Measurements from ENCODE around the gene DEFB132.
A peak's percentile ranks its signal among the peaks of the same experiment; 100 is the strongest.

DEFB132 gene, protein sequence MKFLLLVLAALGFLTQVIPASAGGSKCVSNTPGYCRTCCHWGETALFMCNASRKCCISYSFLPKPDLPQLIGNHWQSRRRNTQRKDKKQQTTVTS

DNA sequence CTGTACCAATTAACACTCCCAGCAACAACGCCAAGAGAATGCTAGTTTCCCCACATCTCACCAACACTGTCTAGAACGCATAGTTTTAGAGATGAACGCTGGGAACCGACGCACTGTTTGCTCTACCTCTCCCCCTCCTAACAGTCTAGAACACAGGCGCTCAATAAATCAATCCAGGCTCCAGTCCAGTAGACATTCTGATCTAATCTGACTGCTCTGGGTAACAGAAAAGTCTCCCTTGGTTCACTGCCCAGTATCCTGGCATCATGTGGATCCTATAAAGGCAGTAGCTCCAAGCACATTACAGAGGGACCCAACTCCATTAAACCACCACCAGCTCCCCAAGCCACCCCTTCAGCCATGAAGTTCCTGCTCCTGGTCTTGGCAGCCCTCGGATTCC is at the start of gene DEFB132:
TSS of gene DEFB132 (plus strand) at position 306 of the 400 bp plus-strand sequence. CDS start at position 361, 55 bp downstream.
- TF ChIP-seq, protein P1, sequence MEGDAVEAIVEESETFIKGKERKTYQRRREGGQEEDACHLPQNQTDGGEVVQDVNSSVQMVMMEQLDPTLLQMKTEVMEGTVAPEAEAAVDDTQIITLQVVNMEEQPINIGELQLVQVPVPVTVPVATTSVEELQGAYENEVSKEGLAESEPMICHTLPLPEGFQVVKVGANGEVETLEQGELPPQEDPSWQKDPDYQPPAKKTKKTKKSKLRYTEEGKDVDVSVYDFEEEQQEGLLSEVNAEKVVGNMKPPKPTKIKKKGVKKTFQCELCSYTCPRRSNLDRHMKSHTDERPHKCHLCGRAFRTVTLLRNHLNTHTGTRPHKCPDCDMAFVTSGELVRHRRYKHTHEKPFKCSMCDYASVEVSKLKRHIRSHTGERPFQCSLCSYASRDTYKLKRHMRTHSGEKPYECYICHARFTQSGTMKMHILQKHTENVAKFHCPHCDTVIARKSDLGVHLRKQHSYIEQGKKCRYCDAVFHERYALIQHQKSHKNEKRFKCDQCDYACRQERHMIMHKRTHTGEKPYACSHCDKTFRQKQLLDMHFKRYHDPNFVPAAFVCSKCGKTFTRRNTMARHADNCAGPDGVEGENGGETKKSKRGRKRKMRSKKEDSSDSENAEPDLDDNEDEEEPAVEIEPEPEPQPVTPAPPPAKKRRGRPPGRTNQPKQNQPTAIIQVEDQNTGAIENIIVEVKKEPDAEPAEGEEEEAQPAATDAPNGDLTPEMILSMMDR (IDR thresholded peaks at IDR 0.05; ENCODE audit: control insufficient read depth, extremely low read depth, insufficient read depth) = no peak
- DNase-seq (ENCODE audit: low read depth) = peak; percentile 97
- H3K4me3 ChIP-seq (ENCODE audit: low read depth, low read length) = 0 out of 2 replicates have a peak within 1 kb of the TSS, but pooled peaks have one; percentile 1

DNA sequence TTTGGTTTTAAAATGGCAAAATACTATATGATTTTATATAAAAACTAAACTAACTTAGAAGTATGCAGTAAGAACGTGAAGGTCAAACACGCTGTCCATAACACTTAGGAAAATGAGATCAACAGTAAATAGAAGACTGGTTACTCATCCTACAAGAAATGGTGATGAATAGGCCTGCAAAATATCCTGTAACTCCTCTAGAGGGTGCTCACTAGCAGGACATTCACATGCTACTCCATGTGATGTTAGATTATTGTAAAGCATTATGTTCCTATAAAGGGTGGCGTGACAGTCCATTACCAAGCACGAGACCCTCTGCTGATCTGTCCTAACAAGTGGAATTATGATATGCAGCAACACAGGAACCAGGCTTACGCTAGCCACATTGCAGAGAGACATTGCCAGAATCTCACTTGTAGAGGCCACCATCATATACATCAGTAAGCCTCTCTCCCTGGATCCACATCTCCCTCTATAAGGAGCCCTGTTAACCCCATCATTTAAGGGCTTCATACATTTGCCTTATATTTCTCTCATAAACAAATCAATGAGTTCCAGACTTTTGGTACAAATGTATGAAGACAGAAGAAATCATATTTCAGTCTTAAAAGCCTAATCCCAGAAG is 48.5 kb upstream of the DEFB132 start:
- peak; percentile 63 for DNase-seq (ENCODE audit: low read depth)
- TF ChIP-seq, protein P1 (IDR thresholded peaks at IDR 0.05; ENCODE audit: control insufficient read depth, extremely low read depth, insufficient read depth) = peak; percentile 64
- H3K4me3 ChIP-seq (ENCODE audit: low read depth, low read length) = no peak overlapping the region

DNA sequence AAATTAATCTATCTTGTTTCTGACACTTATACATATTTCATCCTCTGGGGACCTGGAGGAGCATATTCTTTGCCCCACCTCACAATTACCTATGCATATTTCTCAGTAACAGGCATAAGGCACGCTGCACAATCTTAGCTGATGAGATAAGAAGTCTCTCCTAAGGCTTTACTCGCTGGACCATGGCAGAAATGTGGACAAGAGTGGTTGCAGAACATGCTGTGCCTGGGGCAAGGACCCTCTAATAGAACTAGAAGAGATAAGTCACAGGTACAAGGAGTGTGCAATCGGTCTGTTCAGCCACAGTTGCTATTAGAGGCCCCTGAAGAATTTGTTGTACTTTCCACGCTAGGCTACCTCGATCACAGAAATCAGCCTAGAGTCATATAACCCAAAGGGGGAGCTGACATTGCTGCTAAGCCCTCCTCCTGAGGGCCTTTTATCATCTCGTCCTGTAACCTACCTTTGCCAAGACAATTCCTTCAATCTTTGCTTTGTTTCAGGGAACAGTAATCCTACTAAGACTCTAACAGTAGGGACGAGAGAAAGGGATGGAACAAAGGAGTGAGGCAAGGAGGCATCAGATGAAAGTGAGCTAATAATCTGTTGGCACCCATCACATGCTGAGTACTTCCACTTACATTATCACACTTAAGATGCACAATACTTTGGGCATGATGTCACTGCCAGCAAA is 46.6 kb upstream of the DEFB132 start:
- TF ChIP-seq, protein P1 (IDR thresholded peaks at IDR 0.05; ENCODE audit: control insufficient read depth, extremely low read depth, insufficient read depth) = no peak
- H3K4me3 ChIP-seq (ENCODE audit: low read depth, low read length) = no peak overlapping the region

DNA sequence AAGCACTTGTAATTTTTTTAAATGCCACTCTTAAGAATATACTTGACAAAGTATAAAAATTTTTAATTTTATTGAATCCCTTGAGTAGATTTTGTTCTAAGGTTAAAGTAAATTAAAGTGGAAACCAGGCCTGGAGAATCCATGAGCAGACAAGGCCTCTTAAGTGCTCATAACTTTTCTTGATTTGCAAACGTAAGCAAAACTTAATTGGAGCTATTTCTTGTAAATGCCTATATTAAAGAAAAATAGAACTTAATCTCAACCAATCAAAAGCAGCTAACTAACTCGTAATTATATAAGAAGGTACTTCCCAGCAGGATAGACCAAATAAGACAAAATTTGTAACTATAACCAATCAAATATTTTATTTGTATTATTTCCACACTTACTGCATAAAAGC is 43.1 kb upstream of the DEFB132 start:
- TF ChIP-seq, protein P1 (IDR thresholded peaks at IDR 0.05; ENCODE audit: control insufficient read depth, extremely low read depth, insufficient read depth) = no peak
- no peak for DNase-seq (ENCODE audit: low read depth)
- no peak overlapping the region for H3K4me3 ChIP-seq (ENCODE audit: low read depth, low read length)

More for the DNA sequence above, 46.6 kb upstream of the DEFB132 start:
- no peak for DNase-seq (ENCODE audit: low read depth)

DNA sequence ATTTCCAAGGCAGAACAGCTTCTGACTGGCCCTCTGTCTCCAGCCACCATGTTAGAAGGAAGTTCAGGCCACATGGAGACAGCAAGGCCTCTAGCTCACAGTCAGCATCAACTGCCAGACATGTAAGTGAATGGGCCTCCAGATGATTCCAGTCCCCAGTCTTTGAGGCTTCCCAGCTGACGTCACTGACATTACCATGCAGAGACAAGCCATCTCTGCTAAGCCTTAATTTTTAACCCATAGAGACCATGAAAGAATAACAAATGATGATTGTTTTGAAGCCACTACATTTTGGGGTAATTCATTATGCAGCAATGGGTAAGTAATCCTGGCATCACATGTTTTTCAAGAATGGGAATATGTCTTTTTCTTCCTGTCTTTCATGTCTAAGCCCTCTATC is 41.7 kb upstream of the DEFB132 start:
- TF ChIP-seq, protein P1 (IDR thresholded peaks at IDR 0.05; ENCODE audit: control insufficient read depth, extremely low read depth, insufficient read depth) = no peak
- no peak for DNase-seq (ENCODE audit: low read depth)
- H3K4me3 ChIP-seq (ENCODE audit: low read depth, low read length) = no peak overlapping the region

DNA sequence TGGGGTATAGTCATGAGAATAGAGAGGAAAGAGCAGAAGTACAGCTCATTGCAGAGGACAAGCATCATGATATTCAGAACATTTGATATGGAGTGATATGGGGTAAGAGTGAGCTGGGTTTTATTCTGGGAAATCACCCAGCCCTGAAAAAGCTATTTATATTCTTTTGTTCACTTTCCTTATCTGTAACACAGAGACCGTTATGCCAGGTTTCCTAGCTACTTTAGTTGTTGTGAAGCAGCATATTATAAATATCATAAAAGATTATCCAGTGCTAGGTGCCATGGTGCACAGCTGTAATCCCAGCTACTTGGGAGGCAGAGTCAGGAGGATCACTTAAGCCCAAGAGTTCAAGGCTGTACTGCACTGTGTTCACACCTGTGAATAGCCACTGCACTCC is 40.3 kb upstream of the DEFB132 start:
- no peak overlapping the region for H3K4me3 ChIP-seq (ENCODE audit: low read depth, low read length)
- no peak for DNase-seq (ENCODE audit: low read depth)
- TF ChIP-seq, protein P1 (IDR thresholded peaks at IDR 0.05; ENCODE audit: control insufficient read depth, extremely low read depth, insufficient read depth) = no peak
